Omental fat pad (tissue), 4 donors: Measurements from ENCODE around the gene LRGUK. TPM values are rescaled to one million over a fixed set of nuclear protein-coding genes. Genes with fewer than 3 reads are reported as not detected.

Source experiments
- ATAC-seq: fragments of 150-250 bp; one replicate; pipeline ENCODE4 v1.9.1; 2016; ENCODE audit warnings: mild to moderate bottlenecking, moderate library complexity; ENCODE audit not compliant: low FRiP score
- DNase-seq: peaks from one replicate; pipeline ENCODE4 v3.0.0-alpha.2; 2019; ENCODE audit warnings: low spot score
- CTCF ChIP-seq, 3 donors: fragments of 450-650 bp; IDR thresholded peaks; one replicate each; pipeline ENCODE4 v1.5.1; 2016 to 2017; ENCODE audit warnings: antibody characterized with exemption in 3 of 3, mild to moderate bottlenecking in 3 of 3, moderate library complexity in 2 of 3
- total RNA-seq, 4 donors: library from RNA; depleted of rRNA; stranded (reverse); fragments of >200 nt; gene quantifications; one replicate each; pipeline ENCODE4 v1.1.0, GENCODE V29; 2016

Gene LRGUK
- total RNA-seq, 4 donors from 2014 or later, result 0.16 to 1.2 (median 0.51) TPM

DNA sequence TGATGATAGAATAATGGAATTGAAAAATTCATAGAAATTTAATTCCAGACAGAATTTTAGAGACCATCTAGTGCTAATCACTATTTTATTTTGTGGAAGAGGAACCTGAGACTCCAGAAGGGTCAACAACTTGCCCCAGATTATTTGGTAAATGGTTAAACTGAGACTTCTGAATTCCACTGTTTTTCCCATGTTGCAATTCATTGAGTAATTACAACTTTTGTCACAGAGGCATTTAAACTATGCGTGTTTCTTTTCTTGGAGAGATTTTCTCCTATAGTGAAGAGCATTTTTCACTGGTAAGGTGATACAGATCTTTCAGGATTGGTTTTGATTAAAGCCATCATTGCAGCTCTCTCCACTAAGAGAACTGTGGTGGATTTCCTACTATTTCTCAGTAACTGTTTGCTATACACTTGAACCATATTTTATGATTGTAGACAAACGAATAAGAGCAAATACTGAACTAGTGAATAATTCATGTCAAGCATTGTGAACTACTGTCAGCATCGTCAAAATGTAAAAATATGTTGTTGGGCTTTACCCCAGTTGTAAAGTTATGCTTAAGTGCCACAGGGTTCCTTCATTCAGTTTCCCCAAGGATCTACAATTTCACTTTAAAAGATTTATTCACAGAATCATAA lies 26.5 kb downstream of the LRGUK start:
- no peak for ATAC-seq
- TF ChIP-seq CTCF (IDR thresholded peaks at IDR 0.05), result no peak

DNA sequence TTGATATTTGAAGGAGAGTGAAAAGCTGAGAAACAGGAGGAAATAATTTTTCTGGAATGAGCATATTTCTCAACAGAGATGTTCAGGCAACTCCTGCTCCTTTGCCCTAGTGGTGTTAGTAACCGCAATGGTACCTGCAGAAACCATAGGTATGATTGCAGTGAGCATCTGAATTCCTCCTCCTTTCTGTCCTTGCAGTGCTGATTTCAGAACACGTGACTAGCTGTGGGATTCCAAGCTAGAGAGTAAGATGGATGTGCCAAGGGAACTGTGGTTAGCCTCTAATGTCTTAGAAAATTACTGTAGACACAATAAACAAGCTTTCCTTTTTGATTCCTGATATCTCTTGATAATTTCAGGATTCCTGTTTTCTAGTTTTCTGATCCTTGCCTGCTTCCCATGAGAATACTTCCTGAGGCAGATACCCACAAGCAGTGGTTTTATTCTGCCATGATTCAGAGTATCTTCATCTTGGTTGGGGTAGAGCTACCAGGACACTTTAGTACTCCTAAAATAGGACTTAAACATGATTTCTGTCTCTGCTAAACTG lies 27.5 kb downstream of the LRGUK start:
- TF ChIP-seq CTCF (IDR thresholded peaks at IDR 0.05), result no peak
- DNase-seq, result no peak
- no peak for ATAC-seq

More for the DNA sequence above, 26.5 kb downstream of the LRGUK start:
- no peak for DNase-seq

DNA sequence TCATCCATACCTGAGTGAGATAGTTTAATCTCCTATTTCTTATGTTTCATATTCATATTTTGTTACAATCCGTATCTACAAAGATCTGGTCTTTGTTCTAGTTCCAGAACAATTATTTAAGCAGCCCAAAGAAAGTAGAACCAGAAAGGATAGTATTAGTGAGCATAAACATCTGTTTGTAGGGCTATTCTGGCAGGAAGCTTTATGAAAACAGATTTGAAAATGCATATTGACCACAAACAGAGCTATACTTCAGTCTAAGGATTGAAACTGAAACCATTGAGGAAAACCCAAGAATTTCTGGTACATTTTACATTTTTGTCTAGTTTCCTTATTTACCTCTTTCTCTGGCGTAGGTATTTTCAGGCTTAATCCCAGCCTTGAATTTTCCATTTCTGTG lies 28.1 kb downstream of the LRGUK start:
- DNase-seq (no peak), ATAC-seq (no peak)
- no peak for TF ChIP-seq CTCF (IDR thresholded peaks at IDR 0.05)

GRCh38 chr7:134155871-134156270 lies 28.7 kb downstream of the LRGUK start:
- ATAC-seq, result no peak
- no peak for TF ChIP-seq CTCF (IDR thresholded peaks at IDR 0.05)
- no peak for DNase-seq

DNA sequence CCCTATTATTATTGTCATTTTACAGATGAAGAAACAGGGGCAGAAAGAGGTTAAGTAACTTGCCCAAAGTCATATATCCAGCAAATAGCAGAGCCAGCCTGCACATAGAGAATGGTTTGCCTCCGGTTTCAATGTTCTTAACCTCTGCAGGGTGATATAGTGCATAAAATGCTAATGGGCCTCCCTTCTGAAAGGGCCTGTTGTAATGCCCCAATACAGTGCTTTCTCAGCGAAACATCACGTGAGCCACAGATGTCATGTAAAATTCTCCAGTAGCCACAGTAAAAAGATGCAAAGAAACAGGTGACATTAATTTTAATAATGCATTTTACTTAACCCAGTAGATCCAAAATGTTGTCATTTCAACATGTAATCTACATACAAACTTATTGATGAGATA lies 38.1 kb downstream of the LRGUK start:
- TF ChIP-seq CTCF (IDR thresholded peaks at IDR 0.05), result no peak
- no peak for ATAC-seq
- no peak for DNase-seq

- ATAC-seq, result no peak
- no peak for DNase-seq
- TF ChIP-seq CTCF (IDR thresholded peaks at IDR 0.05), result no peak
Measured at GRCh38 chr7:134167250-134167649, 40.1 kb downstream of the LRGUK start.

DNA sequence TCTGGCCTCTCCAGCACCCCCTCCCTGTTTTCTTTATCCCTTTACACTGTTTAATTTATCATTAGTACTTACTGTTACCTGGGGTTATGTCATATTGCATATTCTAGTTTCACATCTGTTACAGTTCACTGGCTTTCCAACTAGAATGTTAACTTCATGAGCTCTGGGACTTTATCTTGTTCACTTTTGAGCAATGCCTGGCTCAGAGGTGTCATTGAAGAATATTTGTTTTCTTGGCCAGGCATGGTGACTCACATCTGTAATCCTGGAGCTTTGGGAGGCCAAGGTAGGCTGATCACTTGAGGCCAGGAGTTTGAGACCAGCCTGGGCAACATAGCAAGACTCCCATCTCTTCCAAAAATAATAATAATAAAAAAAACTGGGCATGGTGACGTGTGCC lies 40.7 kb downstream of the LRGUK start:
- ATAC-seq (no peak), DNase-seq (no peak)
- no peak for TF ChIP-seq CTCF (IDR thresholded peaks at IDR 0.05)
